GM23338 (cell line): ENCODE data around the gene HSF4. TPM values are rescaled to one million over a fixed set of nuclear protein-coding genes. Genes with fewer than 3 reads are reported as not detected.

Experiments
- CREB1 ChIP-seq: fragments of 250-450 bp; sonication (Bioruptor Pico); IDR thresholded peaks from 2 replicates; pipeline ENCODE4 v1.5.0; 2020; ENCODE audit warnings: low read depth, mild to moderate bottlenecking, moderate library complexity
- EZH2 ChIP-seq: fragments of 200-600 bp; sonication (generic); IDR thresholded peaks from one replicate; pipeline ENCODE4 v1.8.0; 2017; ENCODE audit warnings: antibody characterized with exemption, mild to moderate bottlenecking, low read depth; ENCODE audit not compliant: unreplicated experiment
- JUNB ChIP-seq: IDR thresholded peaks from one replicate; pipeline ENCODE4 v1.6.1; 2016; ENCODE audit warnings: antibody characterized with exemption; ENCODE audit not compliant: unreplicated experiment
- NANOG ChIP-seq: IDR thresholded peaks from 2 replicates; pipeline ENCODE4 v1.6.1; 2016; ENCODE audit warnings: antibody characterized with exemption, borderline replicate concordance
- POLR2AphosphoS5 ChIP-seq: IDR thresholded peaks from 2 replicates; pipeline ENCODE4 v1.6.1; 2016; ENCODE audit warnings: antibody characterized with exemption, low read depth
- STAT1 ChIP-seq: IDR thresholded peaks from one replicate; pipeline ENCODE4 v1.6.1; 2016; ENCODE audit warnings: antibody characterized with exemption; ENCODE audit not compliant: unreplicated experiment
- ZNF114 ChIP-seq: fragments of 250-450 bp; sonication (Bioruptor Pico); IDR thresholded peaks from 2 replicates; pipeline ENCODE4 v1.5.0; 2020; ENCODE audit warnings: mild to moderate bottlenecking, moderate library complexity
- ZNF331 ChIP-seq: fragments of 250-450 bp; sonication (Bioruptor Pico); IDR thresholded peaks from 2 replicates; pipeline ENCODE4 v1.5.0; 2020; ENCODE audit warnings: low read depth, mild to moderate bottlenecking, moderate library complexity
- polyA plus RNA-seq: library from polyadenylated mRNA; unstranded; fragments of >200 nt; fragmentation: Nextera tagmentation; extraction: Ambion mirVana; gene quantifications from 2 replicates; pipeline ENCODE4 v1.2.1, GENCODE V29; 2016
- total RNA-seq: library from RNA; depleted of rRNA; stranded (reverse); fragments of >200 nt; shearing (Covaris generic); gene quantifications from 2 replicates; pipeline ENCODE4 v1.2.3, GENCODE V29; 2014
- TF ChIP-seq, protein P1 (sequence below): fragments of 250-450 bp; sonication (Bioruptor Pico); IDR thresholded peaks from 2 replicates; pipeline ENCODE4 v1.5.0; 2020; ENCODE audit warnings: mild to moderate bottlenecking, moderate library complexity
- TF ChIP-seq, protein P2 (sequence below): IDR thresholded peaks from one replicate; pipeline ENCODE4 v1.6.1; 2018; ENCODE audit warnings: antibody characterized with exemption; ENCODE audit not compliant: unreplicated experiment

HSF4 gene
- total and polyA plus RNA-seq, 2 experiments from 2014 or later: 0.19 to 1.3 TPM

DNA sequence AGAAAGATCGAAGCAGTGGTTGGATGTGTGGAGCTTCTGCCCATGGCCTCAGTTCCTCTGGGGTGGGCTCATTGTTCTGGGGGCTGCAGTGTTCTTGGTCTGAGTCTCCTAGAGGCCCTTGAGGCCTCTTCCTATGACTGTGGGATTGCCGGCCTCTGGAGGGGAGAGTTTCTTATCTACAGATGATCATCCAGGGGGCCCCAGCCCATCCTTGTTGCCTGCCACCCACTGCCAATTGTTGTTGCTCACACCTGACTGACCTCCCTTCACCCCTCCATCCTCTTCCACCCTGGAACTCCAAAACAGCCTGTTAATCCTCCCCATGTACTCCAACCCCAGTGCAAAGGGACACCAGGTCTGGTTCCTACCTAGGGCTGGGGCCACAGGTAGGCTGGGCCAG, 19.6 kb upstream of the HSF4 start (continued):
- TF ChIP-seq, protein P1, sequence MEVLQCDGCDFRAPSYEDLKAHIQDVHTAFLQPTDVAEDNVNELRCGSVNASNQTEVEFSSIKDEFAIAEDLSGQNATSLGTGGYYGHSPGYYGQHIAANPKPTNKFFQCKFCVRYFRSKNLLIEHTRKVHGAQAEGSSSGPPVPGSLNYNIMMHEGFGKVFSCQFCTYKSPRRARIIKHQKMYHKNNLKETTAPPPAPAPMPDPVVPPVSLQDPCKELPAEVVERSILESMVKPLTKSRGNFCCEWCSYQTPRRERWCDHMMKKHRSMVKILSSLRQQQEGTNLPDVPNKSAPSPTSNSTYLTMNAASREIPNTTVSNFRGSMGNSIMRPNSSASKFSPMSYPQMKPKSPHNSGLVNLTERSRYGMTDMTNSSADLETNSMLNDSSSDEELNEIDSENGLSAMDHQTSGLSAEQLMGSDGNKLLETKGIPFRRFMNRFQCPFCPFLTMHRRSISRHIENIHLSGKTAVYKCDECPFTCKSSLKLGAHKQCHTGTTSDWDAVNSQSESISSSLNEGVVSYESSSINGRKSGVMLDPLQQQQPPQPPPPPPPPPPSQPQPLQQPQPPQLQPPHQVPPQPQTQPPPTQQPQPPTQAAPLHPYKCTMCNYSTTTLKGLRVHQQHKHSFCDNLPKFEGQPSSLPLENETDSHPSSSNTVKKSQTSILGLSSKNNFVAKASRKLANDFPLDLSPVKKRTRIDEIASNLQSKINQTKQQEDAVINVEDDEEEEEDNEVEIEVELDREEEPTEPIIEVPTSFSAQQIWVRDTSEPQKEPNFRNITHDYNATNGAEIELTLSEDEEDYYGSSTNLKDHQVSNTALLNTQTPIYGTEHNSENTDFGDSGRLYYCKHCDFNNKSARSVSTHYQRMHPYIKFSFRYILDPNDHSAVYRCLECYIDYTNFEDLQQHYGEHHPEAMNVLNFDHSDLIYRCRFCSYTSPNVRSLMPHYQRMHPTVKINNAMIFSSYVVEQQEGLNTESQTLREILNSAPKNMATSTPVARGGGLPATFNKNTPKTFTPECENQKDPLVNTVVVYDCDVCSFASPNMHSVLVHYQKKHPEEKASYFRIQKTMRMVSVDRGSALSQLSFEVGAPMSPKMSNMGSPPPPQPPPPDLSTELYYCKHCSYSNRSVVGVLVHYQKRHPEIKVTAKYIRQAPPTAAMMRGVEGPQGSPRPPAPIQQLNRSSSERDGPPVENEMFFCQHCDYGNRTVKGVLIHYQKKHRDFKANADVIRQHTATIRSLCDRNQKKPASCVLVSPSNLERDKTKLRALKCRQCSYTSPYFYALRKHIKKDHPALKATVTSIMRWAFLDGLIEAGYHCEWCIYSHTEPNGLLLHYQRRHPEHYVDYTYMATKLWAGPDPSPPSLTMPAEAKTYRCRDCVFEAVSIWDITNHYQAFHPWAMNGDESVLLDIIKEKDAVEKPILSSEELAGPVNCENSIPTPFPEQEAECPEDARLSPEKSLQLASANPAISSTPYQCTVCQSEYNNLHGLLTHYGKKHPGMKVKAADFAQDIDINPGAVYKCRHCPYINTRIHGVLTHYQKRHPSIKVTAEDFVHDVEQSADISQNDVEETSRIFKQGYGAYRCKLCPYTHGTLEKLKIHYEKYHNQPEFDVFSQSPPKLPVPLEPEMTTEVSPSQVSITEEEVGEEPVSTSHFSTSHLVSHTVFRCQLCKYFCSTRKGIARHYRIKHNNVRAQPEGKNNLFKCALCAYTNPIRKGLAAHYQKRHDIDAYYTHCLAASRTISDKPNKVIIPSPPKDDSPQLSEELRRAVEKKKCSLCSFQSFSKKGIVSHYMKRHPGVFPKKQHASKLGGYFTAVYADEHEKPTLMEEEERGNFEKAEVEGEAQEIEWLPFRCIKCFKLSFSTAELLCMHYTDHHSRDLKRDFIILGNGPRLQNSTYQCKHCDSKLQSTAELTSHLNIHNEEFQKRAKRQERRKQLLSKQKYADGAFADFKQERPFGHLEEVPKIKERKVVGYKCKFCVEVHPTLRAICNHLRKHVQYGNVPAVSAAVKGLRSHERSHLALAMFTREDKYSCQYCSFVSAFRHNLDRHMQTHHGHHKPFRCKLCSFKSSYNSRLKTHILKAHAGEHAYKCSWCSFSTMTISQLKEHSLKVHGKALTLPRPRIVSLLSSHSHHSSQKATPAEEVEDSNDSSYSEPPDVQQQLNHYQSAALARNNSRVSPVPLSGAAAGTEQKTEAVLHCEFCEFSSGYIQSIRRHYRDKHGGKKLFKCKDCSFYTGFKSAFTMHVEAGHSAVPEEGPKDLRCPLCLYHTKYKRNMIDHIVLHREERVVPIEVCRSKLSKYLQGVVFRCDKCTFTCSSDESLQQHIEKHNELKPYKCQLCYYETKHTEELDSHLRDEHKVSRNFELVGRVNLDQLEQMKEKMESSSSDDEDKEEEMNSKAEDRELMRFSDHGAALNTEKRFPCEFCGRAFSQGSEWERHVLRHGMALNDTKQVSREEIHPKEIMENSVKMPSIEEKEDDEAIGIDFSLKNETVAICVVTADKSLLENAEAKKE (CRISPR knock-in tag): no peak
- TF ChIP-seq, protein P2, sequence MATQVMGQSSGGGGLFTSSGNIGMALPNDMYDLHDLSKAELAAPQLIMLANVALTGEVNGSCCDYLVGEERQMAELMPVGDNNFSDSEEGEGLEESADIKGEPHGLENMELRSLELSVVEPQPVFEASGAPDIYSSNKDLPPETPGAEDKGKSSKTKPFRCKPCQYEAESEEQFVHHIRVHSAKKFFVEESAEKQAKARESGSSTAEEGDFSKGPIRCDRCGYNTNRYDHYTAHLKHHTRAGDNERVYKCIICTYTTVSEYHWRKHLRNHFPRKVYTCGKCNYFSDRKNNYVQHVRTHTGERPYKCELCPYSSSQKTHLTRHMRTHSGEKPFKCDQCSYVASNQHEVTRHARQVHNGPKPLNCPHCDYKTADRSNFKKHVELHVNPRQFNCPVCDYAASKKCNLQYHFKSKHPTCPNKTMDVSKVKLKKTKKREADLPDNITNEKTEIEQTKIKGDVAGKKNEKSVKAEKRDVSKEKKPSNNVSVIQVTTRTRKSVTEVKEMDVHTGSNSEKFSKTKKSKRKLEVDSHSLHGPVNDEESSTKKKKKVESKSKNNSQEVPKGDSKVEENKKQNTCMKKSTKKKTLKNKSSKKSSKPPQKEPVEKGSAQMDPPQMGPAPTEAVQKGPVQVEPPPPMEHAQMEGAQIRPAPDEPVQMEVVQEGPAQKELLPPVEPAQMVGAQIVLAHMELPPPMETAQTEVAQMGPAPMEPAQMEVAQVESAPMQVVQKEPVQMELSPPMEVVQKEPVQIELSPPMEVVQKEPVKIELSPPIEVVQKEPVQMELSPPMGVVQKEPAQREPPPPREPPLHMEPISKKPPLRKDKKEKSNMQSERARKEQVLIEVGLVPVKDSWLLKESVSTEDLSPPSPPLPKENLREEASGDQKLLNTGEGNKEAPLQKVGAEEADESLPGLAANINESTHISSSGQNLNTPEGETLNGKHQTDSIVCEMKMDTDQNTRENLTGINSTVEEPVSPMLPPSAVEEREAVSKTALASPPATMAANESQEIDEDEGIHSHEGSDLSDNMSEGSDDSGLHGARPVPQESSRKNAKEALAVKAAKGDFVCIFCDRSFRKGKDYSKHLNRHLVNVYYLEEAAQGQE: no peak
- TF ChIP-seq CREB1 (no peak), EZH2 (no peak), JUNB (no peak), NANOG (no peak), POLR2AphosphoS5 (no peak), STAT1 (no peak), ZNF331 (no peak), ZNF114 (no peak)
